ENCODE data around the gene TBXAS1. TPM values are rescaled to one million over a fixed set of nuclear protein-coding genes. Genes with fewer than 3 reads are reported as not detected.
A peak's percentile ranks its signal among the peaks of the same experiment; 100 is the strongest.
"Not testable (repeated sequence)": the region's sequence is repeated elsewhere in the genome, so short reads cannot be mapped to it uniquely, and the experiment has no call there.

The TBXAS1 gene
- total and polyA plus RNA-seq, 3 experiments from 2014 or later: 1.7 to 2.9 (median 2.1) TPM

GRCh38 chr7:139829775-139830117 lies 682 bp downstream of the TBXAS1 start:
- Mint-ChIP-seq H3K27me3 (peaks cover 6 to 28% of the 10 kb centered on the region in 2 donors), H3K9me3 (peaks cover 0 to 7% (median 3%) of the 10 kb centered on the region in 5 donors), H3K4me3 (peak overlapping the region in 6 of 7 donors; percentile 43 to 77 (median 64)), H3K36me3 (peaks cover 0 to 19% (median 1%) of the 10 kb centered on the region in 3 donors), H3K4me1 (peaks cover 7 to 27% (median 13%) of the 10 kb centered on the region in 3 donors), H3K27ac (peak overlapping the region in 7 of 8 donors; percentile 31 to 83 (median 78))
- no peak for DNase-seq
- no peaks in the 10 kb centered on the region for H3K36me3 ChIP-seq (ENCODE audit: insufficient read depth, low read length)
- peak overlapping the region; percentile 29 for H3K27ac ChIP-seq (ENCODE audit: low read depth, low read length)
- ChIA-PET CTCF (no interaction called here), POLR2A (interaction anchor here (0.7 kb wide), 1 partner anchor 346 kb away, joined by 3 read pairs; no protein-coding TSS in a partner anchor)
- H3K4me3 ChIP-seq (ENCODE audit: low read length): no peak overlapping the region
- peaks cover 14% of the 10 kb centered on the region for H3K4me1 ChIP-seq (ENCODE audit: insufficient read depth, low read length)
- no peaks in the 10 kb centered on the region for H3K27me3 ChIP-seq (ENCODE audit: insufficient read depth, low read length, poor library complexity, severe bottlenecking)
- H3K9me3 ChIP-seq (ENCODE audit: low read length): no peaks in the 10 kb centered on the region

GRCh38 chr7:139830292-139830691 lies 1.2 kb downstream of the TBXAS1 start:
- peaks cover 7 to 27% (median 13%) of the 10 kb centered on the region in 3 donors for H3K4me1 Mint-ChIP-seq
- Histone ChIP-seq H3K4me1 (ENCODE audit: insufficient read depth, low read length) (peaks cover 14% of the 10 kb centered on the region), H3K4me3 (ENCODE audit: low read length) (no peak overlapping the region), H3K27ac (ENCODE audit: low read depth, low read length) (no peak overlapping the region), H3K9me3 (ENCODE audit: low read length) (no peaks in the 10 kb centered on the region), H3K27me3 (ENCODE audit: insufficient read depth, low read length, poor library complexity, severe bottlenecking) (no peaks in the 10 kb centered on the region), H3K36me3 (ENCODE audit: insufficient read depth, low read length) (no peaks in the 10 kb centered on the region)
- peak overlapping the region in 5 of 7 donors; percentile 42 to 77 (median 66) for H3K4me3 Mint-ChIP-seq
- peaks cover 0 to 7% (median 3%) of the 10 kb centered on the region in 5 donors for H3K9me3 Mint-ChIP-seq
- peaks cover 6 to 25% of the 10 kb centered on the region in 2 donors for H3K27me3 Mint-ChIP-seq
- CTCF ChIA-PET: interaction anchor here (1.2 kb wide), 1 partner anchor 185 kb away, joined by 4 read pairs; no protein-coding TSS in a partner anchor
- peak overlapping the region in 5 of 8 donors; percentile 13 to 79 (median 72) for H3K27ac Mint-ChIP-seq
- DNase-seq: no peak
- H3K36me3 Mint-ChIP-seq: peaks cover 0 to 19% (median 1%) of the 10 kb centered on the region in 3 donors
- POLR2A ChIA-PET: no interaction called here

GRCh38 chr7:139830782-139831501 lies 1.9 kb downstream of the TBXAS1 start:
- H3K4me3 ChIP-seq (ENCODE audit: low read length): no peak overlapping the region

GRCh38 chr7:139835848-139836247 lies 6.8 kb downstream of the TBXAS1 start:
- H3K27ac Mint-ChIP-seq; POLR2A ChIA-PET; H3K27me3 Mint-ChIP-seq; H3K36me3 ChIP-seq (ENCODE audit: insufficient read depth, low read length); DNase-seq; H3K27me3 ChIP-seq (ENCODE audit: insufficient read depth, low read length, poor library complexity, severe bottlenecking); H3K27ac ChIP-seq (ENCODE audit: low read depth, low read length); H3K4me3 Mint-ChIP-seq; H3K4me1 Mint-ChIP-seq; H3K9me3 ChIP-seq (ENCODE audit: low read length); H3K9me3 Mint-ChIP-seq; H3K4me3 ChIP-seq (ENCODE audit: low read length); CTCF ChIA-PET; H3K4me1 ChIP-seq (ENCODE audit: insufficient read depth, low read length): not testable (repeated sequence)
- H3K36me3 Mint-ChIP-seq: peaks cover 0 to 19% (median 1%) of the 10 kb centered on the region in 3 donors

More at GRCh38 chr7:139830782-139831501, 1.9 kb downstream of the TBXAS1 start:
- ChIA-PET POLR2A (no interaction called here), CTCF (interaction anchor here (1.2 kb wide), 2 partner anchors 75 to 185 kb away, joined by 3 to 4 read pairs; no protein-coding TSS in a partner anchor)
- DNase-seq: no peak
- Mint-ChIP-seq H3K4me3 (peak overlapping the region in 6 of 7 donors; percentile 10 to 77 (median 52)), H3K9me3 (peaks cover 0 to 7% (median 3%) of the 10 kb centered on the region in 5 donors), H3K27ac (peak overlapping the region in 4 of 8 donors; percentile 13 to 78 (median 66)), H3K36me3 (peaks cover 0 to 19% (median 1%) of the 10 kb centered on the region in 3 donors), H3K27me3 (peaks cover 6 to 22% of the 10 kb centered on the region in 2 donors), H3K4me1 (peaks cover 7 to 27% (median 13%) of the 10 kb centered on the region in 3 donors)
- H3K36me3 ChIP-seq (ENCODE audit: insufficient read depth, low read length): no peaks in the 10 kb centered on the region
- no peaks in the 10 kb centered on the region for H3K27me3 ChIP-seq (ENCODE audit: insufficient read depth, low read length, poor library complexity, severe bottlenecking)
- H3K9me3 ChIP-seq (ENCODE audit: low read length): no peaks in the 10 kb centered on the region
- peaks cover 14% of the 10 kb centered on the region for H3K4me1 ChIP-seq (ENCODE audit: insufficient read depth, low read length)
- no peak overlapping the region for H3K27ac ChIP-seq (ENCODE audit: low read depth, low read length)

- H3K4me1 Mint-ChIP-seq; H3K9me3 Mint-ChIP-seq; H3K27ac ChIP-seq (ENCODE audit: low read depth, low read length); CTCF ChIA-PET; H3K27me3 Mint-ChIP-seq; H3K36me3 ChIP-seq (ENCODE audit: insufficient read depth, low read length); POLR2A ChIA-PET; H3K27me3 ChIP-seq (ENCODE audit: insufficient read depth, low read length, poor library complexity, severe bottlenecking); H3K4me3 ChIP-seq (ENCODE audit: low read length); H3K4me1 ChIP-seq (ENCODE audit: insufficient read depth, low read length); H3K9me3 ChIP-seq (ENCODE audit: low read length); DNase-seq; H3K27ac Mint-ChIP-seq; H3K4me3 Mint-ChIP-seq: not testable (repeated sequence)
- peaks cover 0 to 19% (median 3%) of the 10 kb centered on the region in 3 donors for H3K36me3 Mint-ChIP-seq
Observed at GRCh38 chr7:139837291-139837690, 8.2 kb downstream of the TBXAS1 start.

GRCh38 chr7:139838276-139838675 lies 9.2 kb downstream of the TBXAS1 start:
- H3K4me3 ChIP-seq (ENCODE audit: low read length): no peak overlapping the region
- ChIA-PET CTCF (no interaction called here), POLR2A (no interaction called here)
- H3K27me3 ChIP-seq (ENCODE audit: insufficient read depth, low read length, poor library complexity, severe bottlenecking): no peaks in the 10 kb centered on the region
- no peak for DNase-seq
- Mint-ChIP-seq H3K36me3 (peaks cover 0 to 9% (median 3%) of the 10 kb centered on the region in 3 donors), H3K4me3 (no peak overlapping the region), H3K9me3 (peaks cover 0 to 7% (median 5%) of the 10 kb centered on the region in 5 donors), H3K27me3 (peaks cover 3 to 4% of the 10 kb centered on the region in 2 donors), H3K4me1 (peaks cover 0 to 4% (median 1%) of the 10 kb centered on the region in 3 donors), H3K27ac (no peak overlapping the region)
- H3K4me1 ChIP-seq (ENCODE audit: insufficient read depth, low read length): no peaks in the 10 kb centered on the region
- no peaks in the 10 kb centered on the region for H3K9me3 ChIP-seq (ENCODE audit: low read length)
- H3K27ac ChIP-seq (ENCODE audit: low read depth, low read length): no peak overlapping the region
- no peaks in the 10 kb centered on the region for H3K36me3 ChIP-seq (ENCODE audit: insufficient read depth, low read length)

GRCh38 chr7:139838876-139839275 lies 9.8 kb downstream of the TBXAS1 start:
- H3K36me3 ChIP-seq (ENCODE audit: insufficient read depth, low read length): no peaks in the 10 kb centered on the region
- H3K9me3 ChIP-seq (ENCODE audit: low read length): no peaks in the 10 kb centered on the region
- peaks cover 0 to 4% (median 3%) of the 10 kb centered on the region in 3 donors for H3K36me3 Mint-ChIP-seq
- ChIA-PET POLR2A (no interaction called here), CTCF (interaction anchor here (0.7 kb wide), 1 partner anchor 57 kb away, joined by 3 read pairs; no protein-coding TSS in a partner anchor)
- H3K27me3 ChIP-seq (ENCODE audit: insufficient read depth, low read length, poor library complexity, severe bottlenecking): no peaks in the 10 kb centered on the region
- peaks cover 0 to 7% (median 3%) of the 10 kb centered on the region in 5 donors for H3K9me3 Mint-ChIP-seq
- H3K27me3 Mint-ChIP-seq: peaks cover 4 to 6% of the 10 kb centered on the region in 2 donors
- no peak overlapping the region for H3K4me3 Mint-ChIP-seq
- no peak overlapping the region for H3K27ac Mint-ChIP-seq
- H3K27ac ChIP-seq (ENCODE audit: low read depth, low read length): no peak overlapping the region
- peaks cover 0 to 4% (median 1%) of the 10 kb centered on the region in 3 donors for H3K4me1 Mint-ChIP-seq
- no peaks in the 10 kb centered on the region for H3K4me1 ChIP-seq (ENCODE audit: insufficient read depth, low read length)
- H3K4me3 ChIP-seq (ENCODE audit: low read length): no peak overlapping the region
- DNase-seq: no peak

- POLR2A ChIA-PET: no interaction called here
- H3K4me3 ChIP-seq (ENCODE audit: low read length): no peak overlapping the region
- H3K4me1 ChIP-seq (ENCODE audit: insufficient read depth, low read length): no peaks in the 10 kb centered on the region
- Mint-ChIP-seq H3K36me3 (peaks cover 0 to 1% (median 0%) of the 10 kb centered on the region in 3 donors), H3K27ac (peak overlapping the region in 1 of 8 donors; percentile 6), H3K27me3 (peaks cover 4 to 13% of the 10 kb centered on the region in 2 donors), H3K4me3 (no peak overlapping the region), H3K4me1 (peaks cover 0 to 4% (median 1%) of the 10 kb centered on the region in 3 donors), H3K9me3 (peaks cover 0 to 2% (median 0%) of the 10 kb centered on the region in 5 donors)
- H3K36me3 ChIP-seq (ENCODE audit: insufficient read depth, low read length): no peaks in the 10 kb centered on the region
- no peak for DNase-seq
- CTCF ChIA-PET: no interaction called here
- H3K9me3 ChIP-seq (ENCODE audit: low read length): no peaks in the 10 kb centered on the region
- H3K27ac ChIP-seq (ENCODE audit: low read depth, low read length): no peak overlapping the region
- no peaks in the 10 kb centered on the region for H3K27me3 ChIP-seq (ENCODE audit: insufficient read depth, low read length, poor library complexity, severe bottlenecking)
Observed at GRCh38 chr7:139840776-139841175, 11.7 kb downstream of the TBXAS1 start.
